ENCODE results near the gene NR1H4. TPM values are rescaled to one million over a fixed set of nuclear protein-coding genes. Genes with fewer than 3 reads are reported as not detected.

NR1H4 gene
- total RNA-seq, 3 donors from 2014 or later, result 0.15 TPM; not detected in 2

- no peaks in the 10 kb centered on the region for H3K4me1 ChIP-seq
- TF ChIP-seq POLR2A (IDR thresholded peaks at IDR 0.05) (no peak), POLR2AphosphoS5 (IDR thresholded peaks at IDR 0.05) (no peak)
- TF ChIP-seq, protein P1, sequence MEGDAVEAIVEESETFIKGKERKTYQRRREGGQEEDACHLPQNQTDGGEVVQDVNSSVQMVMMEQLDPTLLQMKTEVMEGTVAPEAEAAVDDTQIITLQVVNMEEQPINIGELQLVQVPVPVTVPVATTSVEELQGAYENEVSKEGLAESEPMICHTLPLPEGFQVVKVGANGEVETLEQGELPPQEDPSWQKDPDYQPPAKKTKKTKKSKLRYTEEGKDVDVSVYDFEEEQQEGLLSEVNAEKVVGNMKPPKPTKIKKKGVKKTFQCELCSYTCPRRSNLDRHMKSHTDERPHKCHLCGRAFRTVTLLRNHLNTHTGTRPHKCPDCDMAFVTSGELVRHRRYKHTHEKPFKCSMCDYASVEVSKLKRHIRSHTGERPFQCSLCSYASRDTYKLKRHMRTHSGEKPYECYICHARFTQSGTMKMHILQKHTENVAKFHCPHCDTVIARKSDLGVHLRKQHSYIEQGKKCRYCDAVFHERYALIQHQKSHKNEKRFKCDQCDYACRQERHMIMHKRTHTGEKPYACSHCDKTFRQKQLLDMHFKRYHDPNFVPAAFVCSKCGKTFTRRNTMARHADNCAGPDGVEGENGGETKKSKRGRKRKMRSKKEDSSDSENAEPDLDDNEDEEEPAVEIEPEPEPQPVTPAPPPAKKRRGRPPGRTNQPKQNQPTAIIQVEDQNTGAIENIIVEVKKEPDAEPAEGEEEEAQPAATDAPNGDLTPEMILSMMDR (IDR thresholded peaks at IDR 0.05), result no peak
- no peak for DNase-seq (ENCODE audit: low spot score in 2 of 2)
- intact Hi-C loops (cut with DNase I; ENCODE audit: low total_unique reads), result no loop called here
- H3K9me3 ChIP-seq, result no peaks in the 10 kb centered on the region
- H3K36me3 ChIP-seq, result no peaks in the 10 kb centered on the region
- no peak overlapping the region for H3K4me3 ChIP-seq
- H3K27ac ChIP-seq, result no peak overlapping the region
- no peaks in the 10 kb centered on the region for H3K27me3 ChIP-seq
Observed at GRCh38 chr12:100476013-100476751, 2.5 kb downstream of the NR1H4 start.

DNA sequence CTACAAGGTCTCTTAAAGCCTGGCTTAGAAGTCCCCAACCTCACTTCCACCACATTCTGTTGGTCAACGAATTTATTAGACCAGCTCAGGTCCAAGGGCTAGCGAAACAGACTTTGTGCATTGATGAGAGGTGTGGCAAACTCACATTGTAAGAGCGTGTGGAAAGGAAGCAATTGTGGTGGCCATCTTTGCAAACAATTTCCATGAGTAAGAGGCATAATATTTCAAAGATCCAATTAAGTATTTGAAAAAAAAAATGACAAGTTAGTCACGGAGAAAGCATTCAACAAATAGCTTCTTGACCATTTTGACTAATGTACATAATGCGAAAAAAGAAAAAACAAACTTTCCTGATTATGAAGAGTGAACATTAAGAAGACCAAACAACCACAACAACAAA lies 7.4 kb downstream of the NR1H4 start:
- H3K36me3 ChIP-seq, result no peaks in the 10 kb centered on the region
- no peak overlapping the region for H3K4me3 ChIP-seq
- no peak for DNase-seq (ENCODE audit: low spot score in 2 of 2)
- no peaks in the 10 kb centered on the region for H3K4me1 ChIP-seq
- H3K27ac ChIP-seq, result no peak overlapping the region
- no peaks in the 10 kb centered on the region for H3K9me3 ChIP-seq
- intact Hi-C loops (cut with DNase I; ENCODE audit: low total_unique reads), result no loop called here
- TF ChIP-seq, protein P1 (IDR thresholded peaks at IDR 0.05), result no peak
- TF ChIP-seq POLR2A (IDR thresholded peaks at IDR 0.05) (no peak), POLR2AphosphoS5 (IDR thresholded peaks at IDR 0.05) (no peak)
- no peaks in the 10 kb centered on the region for H3K27me3 ChIP-seq

GRCh38 chr12:100484183-100484886 lies 10.7 kb downstream of the NR1H4 start:
- Histone ChIP-seq H3K36me3 (no peaks in the 10 kb centered on the region), H3K27me3 (no peaks in the 10 kb centered on the region), H3K4me1 (no peaks in the 10 kb centered on the region), H3K27ac (no peak overlapping the region), H3K9me3 (no peaks in the 10 kb centered on the region), H3K4me3 (no peak overlapping the region)
- no peak for DNase-seq (ENCODE audit: low spot score in 2 of 2)
- intact Hi-C loops (cut with DNase I; ENCODE audit: low total_unique reads), result no loop called here
- TF ChIP-seq, protein P1 (IDR thresholded peaks at IDR 0.05), result no peak
- TF ChIP-seq POLR2AphosphoS5 (IDR thresholded peaks at IDR 0.05) (no peak), POLR2A (IDR thresholded peaks at IDR 0.05) (no peak)

- Histone ChIP-seq H3K27ac (no peak overlapping the region), H3K27me3 (no peaks in the 10 kb centered on the region), H3K4me1 (no peaks in the 10 kb centered on the region), H3K4me3 (no peak overlapping the region), H3K36me3 (no peaks in the 10 kb centered on the region), H3K9me3 (no peaks in the 10 kb centered on the region)
- intact Hi-C loops (cut with DNase I; ENCODE audit: low total_unique reads), result no loop called here
- TF ChIP-seq, protein P1 (IDR thresholded peaks at IDR 0.05), result no peak
- no peak for TF ChIP-seq POLR2A (IDR thresholded peaks at IDR 0.05)
- no peak for TF ChIP-seq POLR2AphosphoS5 (IDR thresholded peaks at IDR 0.05)
- DNase-seq (ENCODE audit: low spot score in 2 of 2), result no peak
Observed at GRCh38 chr12:100484891-100485471, 11.3 kb downstream of the NR1H4 start.

DNA sequence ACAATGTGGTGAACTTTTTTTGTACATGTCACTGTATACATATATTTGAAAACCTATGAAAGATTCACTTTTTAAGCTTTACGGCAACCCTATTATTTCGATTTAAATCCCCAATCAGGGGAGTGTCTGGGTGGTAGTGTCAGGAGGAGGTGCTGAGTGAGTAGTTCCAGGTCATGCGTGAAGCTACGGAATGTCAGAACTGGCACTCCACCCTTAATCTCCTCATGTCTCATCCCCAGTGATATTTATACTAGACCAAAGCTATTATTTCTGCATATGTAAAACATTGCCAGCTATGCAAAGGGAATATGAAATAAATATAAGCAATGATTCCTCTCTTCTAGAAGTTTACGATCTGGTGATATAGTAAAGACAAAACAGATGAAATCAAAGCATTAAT lies 12.3 kb downstream of the NR1H4 start:
- H3K27ac ChIP-seq, result no peak overlapping the region
- TF ChIP-seq, protein P1 (IDR thresholded peaks at IDR 0.05), result no peak
- TF ChIP-seq POLR2A (IDR thresholded peaks at IDR 0.05) (no peak), POLR2AphosphoS5 (IDR thresholded peaks at IDR 0.05) (no peak)
- intact Hi-C loops (cut with DNase I; ENCODE audit: low total_unique reads), result no loop called here
- H3K4me3 ChIP-seq, result no peak overlapping the region
- H3K36me3 ChIP-seq, result no peaks in the 10 kb centered on the region
- H3K9me3 ChIP-seq, result no peaks in the 10 kb centered on the region
- no peaks in the 10 kb centered on the region for H3K27me3 ChIP-seq
- DNase-seq (ENCODE audit: low spot score in 2 of 2), result no peak
- H3K4me1 ChIP-seq, result no peaks in the 10 kb centered on the region

Data from breast epithelium (tissue), 4 donors.